HL-60/S4 treated with retinoic acid at 250 ng/mL for 4 days and 3 days (cell line): ENCODE results near the gene ODAD3.
"Not testable (repeated sequence)": the region's sequence is repeated elsewhere in the genome, so short reads cannot be mapped to it uniquely, and the experiment has no call there.

Experiments
- in situ Hi-C: fragments of 300-500 bp; cut with MboI; formaldehyde crosslinking; loops from 2 replicates; pipeline ENCODE4 v1.7.0; 2022; ENCODE audit warnings: low sequenced_read_pairs

Gene ODAD3

DNA sequence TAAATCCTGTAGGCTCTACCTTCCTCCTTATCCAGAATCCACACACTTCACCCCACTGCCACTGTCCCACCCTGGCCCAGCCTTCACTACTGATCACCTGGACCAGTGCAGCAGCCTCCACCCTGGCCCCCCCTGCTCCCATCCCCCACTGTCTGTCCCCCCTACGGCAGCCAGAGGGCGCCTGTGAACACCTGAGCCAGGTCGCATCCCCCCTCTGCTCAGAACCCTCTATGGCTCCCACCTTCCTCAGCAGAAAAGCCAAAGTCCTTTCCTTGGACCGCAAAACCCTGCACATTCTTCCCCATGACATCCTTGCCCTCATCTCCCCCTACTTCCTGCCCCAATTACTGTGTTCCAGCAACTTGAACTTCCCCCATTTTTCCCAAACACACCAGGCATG lies 25.3 kb upstream of the ODAD3 start:
- in situ Hi-C loops = no loop called here

- in situ Hi-C loops = not testable (repeated sequence)
These were observed 24.0 kb upstream of the ODAD3 start for GRCh38 chr19:11458912-11459311.

GRCh38 chr19:11458236-11458900 lies 23.4 kb upstream of the ODAD3 start:
- in situ Hi-C loops = no loop called here

DNA sequence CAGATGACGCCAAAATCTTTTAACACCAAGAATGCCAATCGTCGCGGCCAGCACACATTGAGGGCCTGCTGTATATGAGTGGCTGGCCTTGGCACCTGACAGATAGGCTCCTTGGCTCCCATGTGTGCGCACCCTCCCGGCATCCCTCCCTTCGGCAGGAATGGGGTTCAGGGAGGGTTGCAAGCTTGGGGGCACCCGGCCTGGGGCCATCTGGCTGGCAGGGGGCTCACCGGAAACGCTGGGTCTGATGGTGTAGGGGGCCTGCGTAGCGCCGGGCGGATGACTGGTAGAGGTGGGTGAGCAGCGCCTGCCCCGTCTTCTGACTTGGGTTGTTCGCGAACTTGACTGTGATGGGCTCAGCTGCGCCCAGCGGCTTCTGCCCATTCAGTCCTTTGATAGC lies 22.9 kb upstream of the ODAD3 start:
- in situ Hi-C loops = no loop called here

- in situ Hi-C loops = no loop called here
These were observed 22.2 kb upstream of the ODAD3 start for GRCh38 chr19:11457115-11457514.

- in situ Hi-C loops = no loop called here
These were observed 21.7 kb upstream of the ODAD3 start for GRCh38 chr19:11456659-11457058.

DNA sequence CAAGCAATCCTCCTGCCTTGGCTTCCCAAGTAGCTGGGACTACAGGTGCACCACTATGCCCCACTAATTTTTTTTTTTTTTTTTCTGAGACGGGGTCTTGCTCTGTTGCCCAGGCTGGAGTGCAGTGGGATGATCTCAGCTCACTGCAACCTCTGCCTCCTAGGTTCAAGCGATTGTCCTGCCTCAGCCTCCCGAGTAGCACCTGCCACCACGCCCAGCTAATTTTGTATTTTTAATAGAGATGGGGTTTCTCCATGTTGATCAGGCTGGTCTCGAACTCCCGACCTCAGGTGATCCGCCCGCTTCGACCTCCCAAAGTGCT lies 20.3 kb upstream of the ODAD3 start:
- in situ Hi-C loops = not testable (repeated sequence)

DNA sequence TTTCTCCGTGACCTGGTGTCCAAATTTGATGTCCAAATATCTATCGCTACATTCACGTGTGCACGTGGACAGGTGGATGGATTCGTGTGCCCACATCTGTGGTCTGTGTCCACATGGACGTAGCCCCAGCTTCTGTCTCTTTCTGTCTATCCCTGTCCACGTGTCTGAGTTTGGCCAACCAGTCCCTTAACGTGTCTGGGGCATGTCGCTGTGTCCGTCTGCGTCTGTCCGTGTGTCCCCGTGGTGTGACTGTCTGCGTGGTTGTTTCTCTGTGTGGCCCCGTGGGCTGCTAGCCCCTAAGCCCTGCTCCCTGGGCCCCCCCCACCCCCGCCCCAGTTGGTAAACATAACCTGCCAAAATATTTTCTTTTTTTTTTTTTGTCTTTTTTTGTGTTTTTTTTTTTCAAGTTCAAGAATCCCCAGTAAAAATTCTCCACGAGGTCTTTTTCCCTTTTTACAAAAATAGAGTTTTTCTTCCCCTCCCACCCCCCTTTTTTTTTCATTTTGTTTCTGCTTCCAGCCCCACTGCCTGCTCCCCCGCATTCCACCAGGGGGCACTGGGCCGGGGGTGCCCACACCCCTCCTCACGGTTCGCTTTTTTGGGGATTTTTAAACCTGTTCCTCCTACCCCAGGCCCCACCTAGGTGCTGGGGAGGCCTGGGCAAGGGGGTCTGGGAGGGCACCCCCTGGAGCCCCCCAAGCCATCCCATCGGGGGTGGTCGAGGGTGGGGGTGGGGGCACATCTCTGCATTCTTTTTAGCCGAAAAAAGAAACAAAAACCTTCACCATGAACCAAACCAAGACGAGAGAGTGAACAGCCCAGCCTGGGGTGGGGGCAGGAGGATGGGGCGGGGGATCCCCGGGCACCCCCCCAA lies 18.8 kb upstream of the ODAD3 start:
- in situ Hi-C loops = no loop called here

- in situ Hi-C loops = no loop called here
These were observed 17.8 kb upstream of the ODAD3 start for GRCh38 chr19:11452620-11453310.

- in situ Hi-C loops = no loop called here
These were observed 17.1 kb upstream of the ODAD3 start for GRCh38 chr19:11451871-11452619.

DNA sequence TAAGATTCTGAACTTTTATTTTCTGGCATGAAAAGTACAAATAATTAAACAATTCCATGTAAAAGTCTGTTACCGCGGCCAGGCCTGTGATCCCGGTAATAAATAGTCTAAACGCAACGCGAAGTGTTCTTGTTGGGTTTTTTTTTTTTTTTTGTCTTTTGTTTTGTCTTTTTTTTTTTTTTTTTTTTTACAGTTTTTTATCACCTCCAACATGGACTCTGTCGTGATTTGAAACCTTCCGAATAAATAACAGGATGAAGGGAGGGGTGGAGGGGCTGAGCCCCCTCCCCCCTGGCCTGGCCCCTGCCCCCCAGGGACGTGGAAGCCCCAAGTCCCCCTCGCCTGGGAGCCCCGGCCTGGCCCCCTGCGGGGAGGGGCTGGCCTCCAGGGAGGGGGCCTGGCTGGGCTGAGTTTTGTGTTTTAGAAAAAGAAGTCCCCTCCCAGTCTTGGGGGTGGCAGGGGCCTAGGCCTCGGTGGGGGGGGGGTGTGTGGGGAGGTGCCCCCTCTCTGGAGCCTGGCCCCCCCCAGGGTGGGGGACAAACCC lies 16.5 kb upstream of the ODAD3 start:
- in situ Hi-C loops = no loop called here

- in situ Hi-C loops = no loop called here
These were observed 15.8 kb upstream of the ODAD3 start for GRCh38 chr19:11450570-11451326.

DNA sequence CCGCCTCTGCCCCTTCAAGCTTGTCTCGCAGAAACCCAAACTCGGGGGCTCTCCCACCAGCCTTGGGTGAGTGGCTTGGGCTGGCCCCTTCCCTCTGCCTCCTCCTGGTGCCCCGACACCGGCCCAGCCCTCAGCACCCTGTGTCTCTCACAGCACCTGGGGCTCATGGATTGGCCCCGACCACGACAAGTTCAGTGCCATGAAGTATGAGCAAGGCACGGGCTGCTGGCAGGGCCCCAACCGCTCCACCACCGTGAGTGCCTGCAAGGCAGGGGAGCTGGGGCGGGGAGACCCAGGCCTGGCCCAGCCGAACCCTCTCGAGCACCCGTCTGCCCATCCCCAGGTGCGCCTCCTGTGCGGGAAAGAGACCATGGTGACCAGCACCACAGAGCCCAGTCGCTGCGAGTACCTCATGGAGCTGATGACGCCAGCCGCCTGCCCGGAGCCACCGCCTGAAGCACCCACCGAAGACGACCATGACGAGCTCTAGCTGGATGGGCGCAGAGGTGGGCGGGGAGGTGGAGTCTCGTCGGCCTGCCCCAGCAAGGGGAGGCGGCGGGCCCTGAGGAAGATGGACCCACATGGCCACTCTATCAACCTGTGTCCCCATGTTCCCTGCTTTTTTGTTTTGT lies 14.1 kb upstream of the ODAD3 start:
- in situ Hi-C loops = loop anchor here (10.0 kb wide), 1 partner anchor 154 kb away; the partner anchor contains the start of gene TSPAN16

DNA sequence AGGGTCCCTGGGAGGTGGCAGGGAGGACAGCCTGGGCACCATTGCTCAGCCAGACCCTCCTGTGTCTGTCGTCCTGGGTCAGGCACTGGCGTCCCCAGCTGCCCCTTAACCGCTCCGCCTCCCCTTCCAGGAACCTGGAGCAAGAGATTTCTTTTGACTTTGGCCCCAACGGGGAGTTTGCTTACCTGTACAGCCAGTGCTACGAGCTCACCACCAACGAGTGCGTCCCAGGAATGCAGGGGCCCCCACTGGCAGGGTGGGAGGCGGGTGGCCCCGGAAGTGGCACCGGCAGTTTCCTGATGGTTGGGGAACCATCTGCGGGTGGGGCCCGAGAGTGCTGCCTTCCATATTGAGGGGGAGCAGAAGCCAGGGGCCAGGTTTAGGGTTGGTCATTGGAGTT lies 13.5 kb upstream of the ODAD3 start:
- in situ Hi-C loops = loop anchor here (10.0 kb wide), 1 partner anchor 154 kb away; the partner anchor contains the start of gene TSPAN16

DNA sequence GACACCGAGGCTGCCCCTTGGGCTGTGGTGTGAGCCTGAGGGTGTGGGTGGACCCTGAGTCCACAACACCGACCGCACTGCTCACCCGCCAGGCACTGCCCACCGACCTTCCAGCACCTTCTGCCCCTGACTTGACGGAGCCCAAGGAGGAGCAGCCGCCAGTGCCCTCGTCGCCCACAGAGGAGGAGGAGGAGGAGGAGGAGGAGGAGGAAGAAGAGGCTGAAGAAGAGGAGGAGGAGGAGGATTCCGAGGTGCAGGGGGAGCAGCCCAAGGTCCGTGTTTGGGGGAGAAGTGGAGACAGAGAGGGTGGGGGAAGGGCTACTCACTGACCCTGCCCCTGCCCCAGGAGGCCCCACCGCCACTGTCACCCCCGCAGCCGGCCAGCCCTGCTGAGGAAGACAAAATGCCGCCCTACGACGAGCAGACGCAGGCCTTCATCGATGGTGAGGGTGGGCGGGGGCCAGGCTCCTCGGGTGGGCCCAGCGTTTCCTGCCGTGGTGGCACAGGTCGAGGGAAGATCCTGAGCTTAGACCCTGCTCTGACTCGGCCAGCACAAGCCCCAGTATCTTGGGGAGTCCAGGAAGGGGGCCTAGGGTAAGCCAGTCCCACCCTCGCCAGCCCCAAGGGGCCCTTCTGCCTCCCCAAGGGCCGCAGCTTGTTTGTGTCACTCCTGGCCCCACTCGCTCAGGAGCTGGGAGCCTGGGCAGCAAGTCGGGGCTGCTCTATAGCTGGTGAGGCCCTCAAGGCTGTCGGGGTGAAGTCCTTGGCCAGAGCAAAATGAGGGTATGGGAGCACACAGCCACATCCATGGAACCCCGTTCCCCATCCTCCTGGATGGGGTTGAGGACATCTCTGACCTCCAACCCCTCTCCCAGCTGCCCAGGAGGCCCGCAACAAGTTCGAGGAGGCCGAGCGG lies 12.7 kb upstream of the ODAD3 start:
- in situ Hi-C loops = loop anchor here (10.0 kb wide), 1 partner anchor 153 kb away; the partner anchor contains the start of gene TSPAN16

DNA sequence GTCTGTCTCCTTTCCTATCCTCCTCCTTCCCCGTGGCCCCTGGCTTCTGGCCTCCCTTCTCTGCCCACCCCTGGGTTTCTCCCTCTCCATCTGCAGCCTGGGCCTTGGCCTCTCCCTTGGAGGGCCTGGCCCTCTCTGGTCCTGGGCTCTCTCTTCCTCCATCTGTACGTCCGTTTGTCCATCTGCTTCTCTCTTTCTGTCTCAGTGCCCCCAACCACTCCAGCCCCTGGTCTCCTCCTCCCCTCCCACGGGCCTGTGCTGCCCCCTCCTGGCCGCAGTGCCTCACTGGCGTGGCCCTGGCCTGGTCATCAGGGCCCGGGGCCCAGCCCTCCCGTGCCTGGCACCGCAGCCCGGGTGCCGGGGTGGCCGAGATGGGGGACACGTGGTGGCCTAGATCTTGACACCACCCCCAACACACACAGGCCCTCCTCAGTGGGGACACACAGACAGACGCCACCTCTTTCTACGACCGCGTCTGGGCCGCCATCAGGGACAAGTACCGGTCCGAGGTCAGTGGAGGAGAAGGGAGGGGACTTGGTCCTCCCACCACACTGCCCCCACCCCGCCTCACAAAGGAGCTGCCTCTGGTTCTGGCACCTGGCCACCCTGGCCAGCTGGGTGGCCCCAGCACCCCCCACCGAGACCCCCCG lies 11.9 kb upstream of the ODAD3 start:
- in situ Hi-C loops = loop anchor here (10.0 kb wide), 1 partner anchor 152 kb away; the partner anchor contains the start of gene TSPAN16

- in situ Hi-C loops = loop anchor here (10.0 kb wide), 1 partner anchor 151 kb away; the partner anchor contains the start of gene TSPAN16
These were observed 11.3 kb upstream of the ODAD3 start for GRCh38 chr19:11446271-11446651.

- in situ Hi-C loops = loop anchor here (10.0 kb wide), 1 partner anchor 150 kb away; the partner anchor contains the start of gene TSPAN16
These were observed 10.2 kb upstream of the ODAD3 start for GRCh38 chr19:11445141-11445540.
